Measurements from ENCODE around the gene ENO2. TPM values are rescaled to one million over a fixed set of nuclear protein-coding genes. Genes with fewer than 3 reads are reported as not detected.
A peak's percentile ranks its signal among the peaks of the same experiment; 100 is the strongest.

ENO2 gene
- total RNA-seq, 2 experiments from 2014 or later, result 315 to 330 TPM

DNA sequence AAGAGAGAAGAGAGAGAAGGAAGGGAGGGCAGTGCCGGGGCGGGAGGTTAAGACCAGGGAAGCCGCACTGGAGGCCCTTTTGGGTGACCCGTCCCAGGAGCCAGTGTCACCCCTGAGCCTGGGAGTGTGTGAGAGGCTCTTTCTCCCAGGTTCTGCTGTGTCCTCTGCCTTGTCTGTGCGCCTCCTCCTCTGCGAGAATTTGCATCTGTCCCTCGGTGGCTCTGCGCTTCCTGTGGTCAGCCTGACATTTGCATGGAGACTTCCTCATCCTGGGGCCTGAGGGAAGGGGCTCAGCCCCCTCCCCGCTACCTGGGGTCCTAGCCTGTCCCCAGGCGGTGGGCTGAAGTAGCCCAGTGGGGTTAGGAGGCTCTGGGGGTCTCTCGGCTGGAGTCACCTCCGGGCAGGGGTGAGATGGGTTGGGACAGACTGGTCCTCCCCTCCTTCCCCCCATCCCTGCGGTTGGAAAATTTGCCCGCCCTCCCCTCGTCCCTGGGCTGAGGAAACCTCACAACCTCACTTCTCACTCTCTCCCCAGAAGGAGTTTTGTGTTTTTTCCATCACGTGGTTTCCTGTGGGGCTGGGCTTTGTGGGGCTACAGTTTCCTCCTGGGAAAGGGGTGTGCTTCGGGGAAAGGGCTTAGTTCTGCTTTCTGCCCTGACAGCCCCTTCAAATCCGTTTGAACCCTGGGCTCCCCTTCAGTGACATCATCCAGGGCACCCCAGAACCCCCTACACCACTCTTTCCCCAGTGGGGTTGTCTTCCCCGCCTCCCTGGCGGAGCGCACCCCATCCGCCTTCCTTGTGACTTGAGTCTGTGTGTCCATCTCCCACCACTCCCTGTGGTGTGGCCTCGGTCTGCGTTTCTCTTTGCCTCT, 39.3 kb downstream of the ENO2 start:
- POLR2A ChIA-PET, result interaction anchor here (0.7 to 36.0 kb wide), 7 partner anchors 1 to 64 kb away, joined by 3 to 1266 read pairs (median 23); partner anchors contain the start of genes ATN1, C12orf57, EMG1 and LPCAT3
- CTCF ChIA-PET, result interaction anchor here (0.7 to 22.8 kb wide), 6 partner anchors 7 to 84 kb away, joined by 3 to 460 read pairs (median 6); partner anchors contain the start of genes C12orf57, PTPN6 and RNU7-1
- Mint-ChIP-seq H3K4me3 (peak overlapping the region; percentile 95), H3K27ac (peak overlapping the region; percentile 93), H3K27me3 (no peaks in the 10 kb centered on the region), H3K4me1 (ENCODE audit: low read depth) (peaks cover 63% of the 10 kb centered on the region), H3K9me3 (no peaks in the 10 kb centered on the region), H3K36me3 (ENCODE audit: low read depth) (peaks cover 74% of the 10 kb centered on the region)
- DNase-seq (peak; percentile 88), ATAC-seq (peak; percentile 18)
- intact Hi-C loops (cut with micrococcal nuclease), result no loop called here
- TF ChIP-seq, protein P1, sequence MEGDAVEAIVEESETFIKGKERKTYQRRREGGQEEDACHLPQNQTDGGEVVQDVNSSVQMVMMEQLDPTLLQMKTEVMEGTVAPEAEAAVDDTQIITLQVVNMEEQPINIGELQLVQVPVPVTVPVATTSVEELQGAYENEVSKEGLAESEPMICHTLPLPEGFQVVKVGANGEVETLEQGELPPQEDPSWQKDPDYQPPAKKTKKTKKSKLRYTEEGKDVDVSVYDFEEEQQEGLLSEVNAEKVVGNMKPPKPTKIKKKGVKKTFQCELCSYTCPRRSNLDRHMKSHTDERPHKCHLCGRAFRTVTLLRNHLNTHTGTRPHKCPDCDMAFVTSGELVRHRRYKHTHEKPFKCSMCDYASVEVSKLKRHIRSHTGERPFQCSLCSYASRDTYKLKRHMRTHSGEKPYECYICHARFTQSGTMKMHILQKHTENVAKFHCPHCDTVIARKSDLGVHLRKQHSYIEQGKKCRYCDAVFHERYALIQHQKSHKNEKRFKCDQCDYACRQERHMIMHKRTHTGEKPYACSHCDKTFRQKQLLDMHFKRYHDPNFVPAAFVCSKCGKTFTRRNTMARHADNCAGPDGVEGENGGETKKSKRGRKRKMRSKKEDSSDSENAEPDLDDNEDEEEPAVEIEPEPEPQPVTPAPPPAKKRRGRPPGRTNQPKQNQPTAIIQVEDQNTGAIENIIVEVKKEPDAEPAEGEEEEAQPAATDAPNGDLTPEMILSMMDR (IDR thresholded peaks at IDR 0.05), result no peak

DNA sequence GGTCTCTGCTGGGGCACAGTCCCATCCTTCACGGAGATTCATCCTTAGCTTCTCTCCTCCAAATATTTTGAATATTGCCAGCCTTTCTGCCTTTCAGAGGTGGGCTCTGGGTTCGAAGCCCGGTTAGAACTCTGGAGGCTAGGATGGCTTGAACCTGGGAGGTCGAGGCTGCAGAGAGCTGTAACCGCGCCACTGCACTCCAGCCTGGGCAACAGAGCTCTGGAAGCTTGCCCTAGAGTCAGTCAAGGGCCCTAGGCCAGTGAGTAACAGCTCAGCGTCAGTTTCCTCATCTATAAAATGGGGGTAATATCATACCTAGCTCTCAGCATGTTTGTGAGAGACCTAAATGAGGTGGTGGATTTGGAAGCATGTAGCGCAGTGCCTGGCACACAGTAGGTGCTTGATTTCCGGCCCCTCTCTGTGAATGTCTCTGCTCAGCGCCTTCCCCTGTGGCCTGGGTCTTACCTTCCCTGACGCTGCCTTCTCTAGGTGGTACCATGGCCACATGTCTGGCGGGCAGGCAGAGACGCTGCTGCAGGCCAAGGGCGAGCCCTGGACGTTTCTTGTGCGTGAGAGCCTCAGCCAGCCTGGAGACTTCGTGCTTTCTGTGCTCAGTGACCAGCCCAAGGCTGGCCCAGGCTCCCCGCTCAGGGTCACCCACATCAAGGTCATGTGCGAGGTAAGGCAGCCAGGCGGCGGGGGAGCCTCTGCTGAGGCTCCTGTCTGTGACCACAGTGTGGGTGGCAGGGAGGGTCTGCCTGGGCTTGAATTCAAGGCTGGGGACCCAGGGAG, 40.1 kb downstream of the ENO2 start:
- H3K36me3 Mint-ChIP-seq (ENCODE audit: low read depth), result peaks cover 82% of the 10 kb centered on the region
- intact Hi-C loops (cut with micrococcal nuclease), result no loop called here
- ChIA-PET POLR2A (interaction anchor here (0.6 to 36.0 kb wide), 7 partner anchors 0 to 63 kb away, joined by 3 to 1266 read pairs (median 5); partner anchors contain the start of genes ATN1, C12orf57, EMG1 and LPCAT3), CTCF (interaction anchor here (0.7 to 13.5 kb wide), 4 partner anchors 10 to 85 kb away, joined by 3 to 460 read pairs (median 6); partner anchors contain the start of genes C12orf57, PTPN6 and RNU7-1)
- H3K4me1 Mint-ChIP-seq (ENCODE audit: low read depth), result peaks cover 64% of the 10 kb centered on the region
- TF ChIP-seq, protein P1 (IDR thresholded peaks at IDR 0.05), result no peak
- no peaks in the 10 kb centered on the region for H3K27me3 Mint-ChIP-seq
- peak overlapping the region; percentile 93 for H3K27ac Mint-ChIP-seq
- DNase-seq (no peak), ATAC-seq (no peak)
- H3K4me3 Mint-ChIP-seq, result peak overlapping the region; percentile 95
- no peaks in the 10 kb centered on the region for H3K9me3 Mint-ChIP-seq

DNA sequence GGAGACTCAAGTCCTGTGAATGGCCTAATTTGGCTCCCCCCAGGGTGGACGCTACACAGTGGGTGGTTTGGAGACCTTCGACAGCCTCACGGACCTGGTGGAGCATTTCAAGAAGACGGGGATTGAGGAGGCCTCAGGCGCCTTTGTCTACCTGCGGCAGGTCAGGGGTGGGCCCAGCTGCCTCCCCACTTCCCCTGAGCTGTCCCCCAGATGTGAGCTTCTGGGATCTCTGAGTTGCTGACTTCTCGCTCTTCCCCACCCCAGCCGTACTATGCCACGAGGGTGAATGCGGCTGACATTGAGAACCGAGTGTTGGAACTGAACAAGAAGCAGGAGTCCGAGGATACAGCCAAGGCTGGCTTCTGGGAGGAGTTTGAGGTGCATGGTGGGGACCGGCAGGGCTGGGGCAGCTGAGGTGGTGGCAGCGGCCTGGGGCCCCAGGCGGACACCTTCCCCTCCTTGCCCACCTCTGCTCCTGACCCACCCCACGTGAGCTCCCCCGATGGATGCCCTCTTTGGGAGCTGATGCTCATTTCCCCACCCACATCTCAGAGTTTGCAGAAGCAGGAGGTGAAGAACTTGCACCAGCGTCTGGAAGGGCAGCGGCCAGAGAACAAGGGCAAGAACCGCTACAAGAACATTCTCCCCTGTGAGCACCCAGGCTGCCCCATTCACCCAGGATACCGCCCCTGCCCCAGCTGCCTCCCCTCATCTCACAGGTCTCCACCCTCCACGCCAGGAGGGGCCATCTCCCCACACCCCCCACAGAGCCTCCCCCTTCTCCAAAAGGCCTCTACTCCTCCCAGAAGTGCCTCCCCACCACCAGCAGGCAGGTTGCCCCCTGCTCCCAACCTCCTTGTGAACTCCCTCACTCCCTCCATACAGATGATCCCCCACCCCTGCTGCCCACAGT, 41.0 kb downstream of the ENO2 start:
- TF ChIP-seq, protein P1 (IDR thresholded peaks at IDR 0.05), result no peak
- CTCF ChIA-PET, result interaction anchor here (1.0 to 13.5 kb wide), 4 partner anchors 9 to 158 kb away, joined by 3 to 460 read pairs (median 6); partner anchors contain the start of genes C12orf57, PTPN6 and RNU7-1
- H3K36me3 Mint-ChIP-seq (ENCODE audit: low read depth), result peaks cover 90% of the 10 kb centered on the region
- no peaks in the 10 kb centered on the region for H3K9me3 Mint-ChIP-seq
- peak overlapping the region; percentile 93 for H3K27ac Mint-ChIP-seq
- H3K4me1 Mint-ChIP-seq (ENCODE audit: low read depth), result peaks cover 64% of the 10 kb centered on the region
- DNase-seq (no peak), ATAC-seq (no peak)
- peak overlapping the region; percentile 95 for H3K4me3 Mint-ChIP-seq
- intact Hi-C loops (cut with micrococcal nuclease), result no loop called here
- H3K27me3 Mint-ChIP-seq, result no peaks in the 10 kb centered on the region
- POLR2A ChIA-PET, result interaction anchor here (0.6 to 36.0 kb wide), 7 partner anchors 1 to 980 kb away, joined by 3 to 1266 read pairs (median 5); partner anchors contain the start of genes ATN1, C12orf57, EMG1 and LPCAT3

DNA sequence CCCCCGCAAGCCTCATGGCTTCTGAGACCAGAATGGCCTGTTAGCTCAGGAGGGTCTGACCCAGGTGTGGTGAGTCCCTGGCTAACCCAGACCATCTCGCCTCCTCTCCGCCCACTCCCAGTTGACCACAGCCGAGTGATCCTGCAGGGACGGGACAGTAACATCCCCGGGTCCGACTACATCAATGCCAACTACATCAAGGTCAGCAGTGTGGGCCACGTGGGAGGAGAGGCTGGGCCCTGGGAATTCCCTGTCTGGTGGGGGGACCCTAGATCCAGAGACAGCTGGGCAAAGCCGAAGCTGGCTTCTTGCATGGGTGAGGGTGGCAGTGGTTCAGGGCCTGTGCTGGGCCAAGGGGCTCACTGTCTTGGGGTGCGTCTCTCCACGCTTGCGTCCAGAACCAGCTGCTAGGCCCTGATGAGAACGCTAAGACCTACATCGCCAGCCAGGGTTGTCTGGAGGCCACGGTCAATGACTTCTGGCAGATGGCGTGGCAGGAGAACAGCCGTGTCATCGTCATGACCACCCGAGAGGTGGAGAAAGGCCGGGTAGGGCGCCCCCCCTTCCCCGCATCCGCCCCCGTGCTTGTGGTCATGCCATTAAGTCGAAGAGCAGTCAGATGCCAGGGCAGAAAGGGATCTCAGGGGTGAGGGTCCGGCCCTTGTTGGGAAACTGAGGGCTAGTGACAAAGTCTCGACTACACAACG, 41.8 kb downstream of the ENO2 start:
- Mint-ChIP-seq H3K4me3 (peak overlapping the region; percentile 95), H3K4me1 (ENCODE audit: low read depth) (peaks cover 68% of the 10 kb centered on the region), H3K36me3 (ENCODE audit: low read depth) (peaks cover 97% of the 10 kb centered on the region), H3K9me3 (no peaks in the 10 kb centered on the region), H3K27me3 (no peaks in the 10 kb centered on the region), H3K27ac (peak overlapping the region; percentile 93)
- ATAC-seq (no peak), DNase-seq (peak; percentile 73)
- TF ChIP-seq, protein P1 (IDR thresholded peaks at IDR 0.05), result no peak
- intact Hi-C loops (cut with micrococcal nuclease), result no loop called here
- ChIA-PET POLR2A (interaction anchor here (0.8 to 36.0 kb wide), 6 partner anchors 2 to 979 kb away, joined by 3 to 1266 read pairs (median 13); partner anchors contain the start of genes ATN1, C12orf57, EMG1 and PHB2), CTCF (interaction anchor here (0.9 to 13.5 kb wide), 6 partner anchors 9 to 157 kb away, joined by 3 to 460 read pairs (median 4); partner anchors contain the start of genes C12orf57, PTPN6, RNU7-1 and SPSB2)
